Limb (tissue), 2 donors: ENCODE data around the gene SCN7A.
"Not testable (repeated sequence)": the region's sequence is repeated elsewhere in the genome, so short reads cannot be mapped to it uniquely, and the experiment has no call there.

ENCODE experiments used
- DNase-seq, 2 donors: peaks; one replicate each; pipeline ENCODE4 v3.0.0-alpha.2; 2016; ENCODE audit errors: extremely low spot score in 2 of 2

The SCN7A gene

DNA sequence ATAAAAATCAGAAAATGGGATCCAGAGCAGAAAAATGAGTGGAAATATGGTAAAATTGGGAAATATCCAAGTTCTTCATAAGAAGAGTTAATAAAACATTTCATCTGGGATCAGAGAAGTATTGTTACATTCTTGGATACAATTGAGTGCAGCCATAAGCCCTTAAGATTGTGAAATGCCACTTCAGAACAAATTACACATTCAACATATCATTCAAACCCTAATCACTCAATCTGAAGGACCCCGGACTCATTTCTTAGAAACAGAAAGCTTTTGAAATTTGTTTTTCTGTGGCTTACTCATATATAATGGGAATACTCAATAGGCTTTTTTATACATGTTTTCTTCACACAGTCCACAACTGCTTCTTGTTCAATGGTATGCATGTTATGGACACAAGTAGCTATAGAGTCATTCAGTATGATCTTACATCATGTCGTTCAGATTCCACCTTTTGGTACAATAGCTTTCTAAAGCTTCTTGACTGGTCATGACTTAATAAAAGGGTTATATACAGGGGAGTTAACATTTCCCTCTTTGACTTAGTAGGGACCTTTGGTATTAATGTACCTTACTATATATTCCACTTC lies 39.9 kb downstream of the SCN7A start:
- DNase-seq: no peak

GRCh38 chr2:166451468-166451867 lies 42.6 kb downstream of the SCN7A start:
- DNase-seq: no peak

DNA sequence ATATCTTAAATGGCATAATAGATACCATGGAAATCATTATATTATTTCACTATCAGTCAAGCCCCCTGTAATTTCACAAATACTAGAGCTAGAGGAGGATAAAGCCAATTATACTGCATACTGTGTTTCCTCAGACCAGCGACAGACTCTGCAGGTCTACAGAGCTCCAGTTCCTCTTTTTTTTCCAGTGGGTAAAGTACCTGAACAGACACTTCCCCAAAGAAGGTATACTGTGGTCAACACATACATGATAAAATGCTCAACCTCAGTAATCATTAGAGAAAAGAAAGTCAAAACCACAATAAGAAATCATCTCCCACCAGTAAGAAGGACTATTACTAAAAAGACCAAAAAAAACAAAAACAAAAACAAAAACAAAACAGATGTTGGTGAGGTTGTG lies 44.6 kb downstream of the SCN7A start:
- DNase-seq: no peak

GRCh38 chr2:166448106-166448505 lies 45.9 kb downstream of the SCN7A start:
- no peak for DNase-seq

GRCh38 chr2:166444306-166444705 lies 49.7 kb downstream of the SCN7A start:
- DNase-seq: no peak

DNA sequence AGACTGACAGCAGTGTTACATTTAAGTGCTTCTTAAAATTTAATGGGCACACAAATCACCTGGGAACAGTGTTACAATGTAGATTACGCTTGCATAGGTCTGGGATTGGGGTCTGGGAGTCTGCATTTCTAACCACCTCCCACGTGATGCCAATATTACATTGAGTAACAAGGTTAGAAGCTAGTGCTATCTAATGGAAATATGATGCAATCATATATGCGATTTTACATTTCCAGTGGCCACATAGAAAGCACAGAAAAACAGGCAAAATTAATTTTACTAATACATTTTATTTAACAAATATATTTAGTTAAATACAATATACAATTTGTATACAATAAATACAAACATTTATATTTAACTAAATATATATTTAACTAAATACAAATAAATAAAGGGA lies 53.7 kb downstream of the SCN7A start:
- DNase-seq: no peak

DNA sequence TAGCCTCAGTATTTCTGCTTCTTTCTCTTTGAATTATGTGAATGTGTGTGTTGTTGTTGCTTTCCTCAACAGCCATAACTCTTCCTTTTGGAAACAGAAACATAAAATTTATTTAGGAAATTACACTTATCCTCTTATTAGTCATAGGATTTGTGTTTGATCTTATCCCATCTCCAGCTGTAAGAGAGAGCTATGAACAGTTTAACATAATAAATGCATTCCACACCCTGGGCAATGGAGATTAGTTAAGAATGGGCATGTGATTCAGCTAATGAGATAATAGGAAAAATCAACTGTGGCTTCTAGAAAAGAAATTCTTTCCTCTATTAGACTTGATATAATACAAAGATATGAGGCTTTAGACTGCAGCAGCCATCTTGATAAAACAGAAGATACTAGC lies 55.0 kb downstream of the SCN7A start:
- DNase-seq: no peak

DNA sequence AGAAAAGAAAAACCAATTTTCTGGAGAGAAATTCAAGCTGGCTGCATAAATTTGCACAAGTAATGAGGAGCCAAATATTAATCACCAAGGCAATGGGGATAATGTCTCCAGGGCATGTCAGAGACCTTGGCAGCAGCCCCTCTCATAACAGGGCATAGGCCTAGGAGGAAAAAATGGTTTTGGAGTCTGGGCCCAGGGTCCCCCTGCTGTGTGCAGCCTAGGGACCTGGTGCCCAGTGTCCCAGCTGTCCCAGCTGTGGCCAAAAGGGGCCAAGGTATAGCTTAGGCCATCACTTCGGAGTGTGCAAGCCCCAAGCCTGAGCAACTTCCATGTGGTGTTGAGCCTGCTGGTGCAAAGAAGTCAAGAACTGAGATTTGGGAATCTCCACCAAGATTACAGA lies 57.1 kb downstream of the SCN7A start:
- no peak for DNase-seq

- DNase-seq: no peak
These were observed 57.9 kb downstream of the SCN7A start for GRCh38 chr2:166436189-166436588.

DNA sequence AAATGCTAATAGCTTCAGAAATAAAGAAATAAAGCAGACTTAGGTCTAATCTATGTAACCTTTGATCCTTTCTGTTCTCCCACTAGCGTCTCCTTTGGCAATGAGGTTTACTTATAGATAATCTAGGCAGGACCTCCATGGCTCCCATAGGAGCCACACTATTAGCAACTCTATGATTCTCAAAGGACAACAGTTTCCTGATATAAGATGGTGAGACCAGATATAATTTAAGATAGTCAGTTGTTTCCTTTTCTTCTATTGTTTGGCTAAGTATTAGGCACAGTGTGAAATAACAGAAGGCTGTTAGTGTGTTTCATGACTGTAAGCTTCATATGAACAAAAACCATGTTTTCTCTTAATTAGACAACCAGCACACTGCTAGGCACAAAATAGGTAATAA lies 59.6 kb downstream of the SCN7A start:
- no peak for DNase-seq

DNA sequence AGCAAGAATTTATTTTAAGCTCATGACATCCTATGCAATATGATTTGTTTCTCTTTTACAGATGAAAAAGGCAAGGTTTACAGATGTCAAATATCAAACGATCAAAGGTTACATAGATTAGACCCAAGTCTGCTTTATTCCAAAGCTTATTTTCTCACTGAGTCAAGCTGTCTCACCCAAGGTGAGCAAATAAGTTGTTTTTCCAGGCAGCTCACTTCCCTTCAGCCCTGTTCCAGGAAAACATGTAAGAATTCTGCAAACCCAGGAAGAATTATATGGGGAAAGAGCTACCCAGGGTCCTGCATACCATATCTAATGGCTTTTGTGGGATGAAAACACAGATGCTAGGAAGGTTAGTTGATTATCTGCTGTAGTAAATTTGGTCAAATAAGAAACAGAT lies 60.6 kb downstream of the SCN7A start:
- no peak for DNase-seq

DNA sequence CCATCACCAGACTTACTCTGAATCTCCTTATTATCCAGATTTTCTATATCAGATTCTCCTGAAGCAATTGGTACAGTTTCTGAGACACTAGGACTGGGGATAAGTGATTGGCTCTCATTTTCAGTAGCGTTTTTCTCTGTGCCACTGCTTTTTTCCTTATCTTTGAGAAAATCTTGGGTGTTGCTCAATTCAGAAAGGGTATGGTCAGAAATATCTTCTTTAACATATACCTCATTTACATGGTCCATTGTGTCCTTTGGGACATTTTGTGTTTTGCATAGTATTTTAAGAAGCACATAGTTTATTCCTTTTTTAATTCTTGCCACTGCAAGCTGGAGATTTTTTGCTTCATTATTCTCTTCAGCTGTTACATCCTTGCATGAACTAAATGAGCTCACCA lies 61.7 kb downstream of the SCN7A start:
- DNase-seq: no peak

- no peak for DNase-seq
These were observed 69.2 kb downstream of the SCN7A start for GRCh38 chr2:166424841-166425240.

DNA sequence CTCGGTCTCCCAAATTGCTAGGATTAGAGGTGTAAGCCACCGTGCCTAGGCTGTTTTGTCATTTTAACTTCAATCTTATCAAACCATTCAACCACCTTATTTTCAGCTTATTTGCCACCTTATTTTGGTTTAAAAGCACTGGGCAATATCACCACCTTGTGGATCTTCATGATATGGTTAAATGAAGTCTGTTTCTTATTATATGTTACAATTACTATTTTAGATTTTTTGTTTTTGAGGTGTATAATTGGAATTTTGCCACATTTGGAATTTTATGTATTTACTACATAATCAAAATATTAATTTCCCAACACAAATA lies 74.5 kb downstream of the SCN7A start:
- DNase-seq: no peak

- DNase-seq: no peak
These were observed 75.0 kb downstream of the SCN7A start for GRCh38 chr2:166418853-166419615.

DNA sequence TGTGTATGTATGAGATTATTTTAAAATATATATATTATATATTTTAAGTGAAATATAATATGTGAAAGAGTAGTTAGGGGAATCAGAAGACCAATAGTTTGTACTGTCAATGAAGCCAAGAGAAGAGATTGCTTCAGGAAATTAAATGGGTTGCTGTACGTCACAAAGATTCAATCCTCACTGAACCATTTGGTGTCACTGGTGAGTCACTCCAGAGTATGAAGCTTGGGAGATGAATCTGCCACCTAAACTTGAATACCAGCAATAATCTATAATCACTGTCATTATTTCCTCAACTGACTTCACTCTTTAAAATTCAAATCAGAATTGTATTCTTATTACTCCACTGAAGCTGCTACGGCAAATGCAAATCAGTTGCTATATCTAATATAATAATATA lies 76.4 kb downstream of the SCN7A start:
- peak in 1 of 2 donors; percentile 19 for DNase-seq

GRCh38 chr2:166413255-166413654 lies 80.8 kb downstream of the SCN7A start:
- no peak for DNase-seq

- no peak for DNase-seq
These were observed 82.4 kb downstream of the SCN7A start for GRCh38 chr2:166411473-166412230.

GRCh38 chr2:166410828-166411472 lies 83.1 kb downstream of the SCN7A start:
- no peak for DNase-seq

DNA sequence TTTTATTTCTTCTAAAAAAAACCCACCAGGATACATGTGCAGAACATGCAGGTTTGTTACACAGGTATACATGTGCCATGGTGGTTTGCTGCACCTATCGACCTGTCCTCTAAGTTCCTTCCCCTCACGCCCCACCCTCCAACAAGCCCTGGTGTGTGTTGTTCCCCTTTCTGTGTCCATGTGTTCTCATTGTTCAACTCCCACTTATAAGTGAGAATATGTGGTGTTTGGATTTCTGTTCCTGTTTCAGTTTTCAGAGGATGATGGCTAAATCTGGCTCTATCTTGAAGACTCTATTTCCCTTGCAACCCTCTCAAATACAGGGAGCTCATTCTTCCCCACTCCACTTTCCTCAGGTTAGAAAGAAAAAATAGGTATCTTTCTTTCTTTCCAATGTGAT lies 86.3 kb downstream of the SCN7A start:
- DNase-seq: not testable (repeated sequence)

DNA sequence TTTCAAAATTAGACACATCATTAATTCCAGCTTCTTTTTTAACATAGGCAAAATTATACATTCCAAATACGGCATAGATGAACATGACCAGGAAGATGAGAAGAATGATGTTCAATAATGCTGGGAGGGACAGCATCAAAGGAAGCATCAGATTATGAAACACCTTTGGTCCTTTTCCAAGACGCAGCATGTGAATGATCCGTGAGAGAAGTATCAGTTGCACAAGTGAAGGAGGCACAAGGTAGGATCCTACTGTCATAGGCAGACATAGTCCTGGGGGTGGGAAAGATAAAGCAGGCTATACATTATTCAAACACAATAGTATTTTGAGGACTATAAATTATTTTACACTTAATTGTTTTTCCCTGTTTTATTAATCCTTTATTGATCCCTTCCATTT lies 87.7 kb downstream of the SCN7A start:
- no peak for DNase-seq

DNA sequence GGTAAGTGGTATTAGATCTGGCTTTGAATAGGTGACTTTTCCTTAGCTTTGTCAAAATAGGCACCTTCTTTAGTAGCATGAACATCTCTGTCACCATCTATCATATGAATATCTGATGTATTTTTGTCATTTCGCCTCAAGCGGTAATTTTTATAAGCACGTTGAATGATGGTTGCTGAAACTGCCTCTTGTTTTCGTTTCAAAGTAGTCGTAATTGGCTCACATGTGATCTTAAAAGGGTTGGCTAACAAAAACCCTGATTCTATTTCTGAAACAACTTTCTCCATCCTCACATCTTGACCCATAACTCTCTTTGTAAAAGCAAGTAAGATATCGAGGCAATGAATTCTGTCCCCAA lies 88.5 kb downstream of the SCN7A start:
- DNase-seq: no peak
